HL-60 (cell line): Measurements from ENCODE around the gene GNAL.
"Not testable (repeated sequence)": the region's sequence is repeated elsewhere in the genome, so short reads cannot be mapped to it uniquely, and the experiment has no call there.

Experiments
- DNase-seq, 2 experiments: peaks; one replicate each; pipeline ENCODE4 v3.0.0-alpha.2; 2010 to 2020; ENCODE audit warnings: low read depth in 1 of 2, low spot score in 1 of 2
- H3K27ac ChIP-seq: fragments of 250-450 bp; sonication (Bioruptor Pico); replicated peaks from 2 replicates; pipeline ENCODE4 v1.5.1; 2020; ENCODE audit warnings: mild to moderate bottlenecking, moderate library complexity
- H3K27me3 ChIP-seq: fragments of 250-450 bp; sonication (Bioruptor Pico); 2 replicates; pipeline ENCODE4 v1.5.1; 2021; ENCODE audit warnings: mild to moderate bottlenecking, moderate library complexity; ENCODE audit not compliant: insufficient read depth, poor library complexity, severe bottlenecking
- H3K4me3 ChIP-seq: replicated peaks from 2 replicates; pipeline ENCODE4 v1.5.1; 2011; ENCODE audit warnings: mild to moderate bottlenecking, control low read depth, low read length; ENCODE audit not compliant: insufficient read depth
- CTCF ChIP-seq: IDR thresholded peaks from one replicate; pipeline ENCODE4 v1.5.1; 2011; ENCODE audit warnings: low read length, control low read depth, inconsistent platforms; ENCODE audit not compliant: insufficient read depth
- GABPA ChIP-seq: IDR thresholded peaks from 2 replicates; pipeline ENCODE4 v1.6.1; 2012; ENCODE audit warnings: low read depth
- POLR2AphosphoS5 ChIP-seq: IDR thresholded peaks from 2 replicates; pipeline ENCODE4 v1.6.1; 2012; ENCODE audit warnings: low read depth
- REST ChIP-seq: IDR thresholded peaks from 2 replicates; pipeline ENCODE4 v1.6.1; 2012; ENCODE audit warnings: low read depth; ENCODE audit not compliant: insufficient replicate concordance
- SPI1 ChIP-seq: IDR thresholded peaks from 2 replicates; pipeline ENCODE4 v1.6.1; 2012; ENCODE audit warnings: low read depth, mild to moderate bottlenecking, borderline replicate concordance

Gene GNAL

GRCh38 chr18:11689669-11690565, 853 bp downstream of the GNAL start:
- Histone ChIP-seq H3K27ac (no peak overlapping the region), H3K4me3 (peak overlapping the region; percentile 17; the same call in 1 of the 2 replicates), H3K27me3 (peaks cover 40% of the 10 kb centered on the region)
- DNase-seq = peak in 1 of 2 experiments; percentile 28
- TF ChIP-seq REST (no peak), GABPA (no peak), SPI1 (no peak), POLR2AphosphoS5 (no peak), CTCF (no peak)

- peaks cover 40% of the 10 kb centered on the region for H3K27me3 ChIP-seq
- not testable (repeated sequence) for H3K4me3 ChIP-seq, DNase-seq, H3K27ac ChIP-seq
Observed at GRCh38 chr18:11690660-11691059, 1.6 kb downstream of the GNAL start.

GRCh38 chr18:11695736-11696135, 6.7 kb downstream of the GNAL start:
- no peak for TF ChIP-seq SPI1
- no peak for TF ChIP-seq REST
- TF ChIP-seq CTCF = no peak
- no peak for TF ChIP-seq POLR2AphosphoS5
- no peak for TF ChIP-seq GABPA
- H3K27ac ChIP-seq = no peak overlapping the region
- H3K27me3 ChIP-seq = peaks cover 18% of the 10 kb centered on the region
- no peak for DNase-seq
- no peak overlapping the region for H3K4me3 ChIP-seq

GRCh38 chr18:11696451-11696850, 7.4 kb downstream of the GNAL start:
- DNase-seq = no peak
- H3K27me3 ChIP-seq = peaks cover 16% of the 10 kb centered on the region
- no peak overlapping the region for H3K27ac ChIP-seq
- TF ChIP-seq REST (no peak), GABPA (no peak), CTCF (no peak), SPI1 (no peak), POLR2AphosphoS5 (no peak)
- no peak overlapping the region for H3K4me3 ChIP-seq
